Progenitor cell of endocrine pancreas (in vitro differentiated cells): ENCODE data around the gene PEX11B. TPM values are rescaled to one million over a fixed set of nuclear protein-coding genes. Genes with fewer than 3 reads are reported as not detected.

Experiments used
- DNase-seq: peaks from one replicate; pipeline ENCODE4 v3.0.0; 2021; ENCODE audit warnings: low spot score; ENCODE audit not compliant: unreplicated experiment
- H3K27ac Mint-ChIP-seq: 2 replicates; pipeline ENCODE4 v1.8.0; 2021; ENCODE audit warnings: mild to moderate bottlenecking, moderate library complexity, mixed read lengths
- H3K27me3 Mint-ChIP-seq: 2 replicates; pipeline ENCODE4 v1.8.0; 2021; ENCODE audit warnings: mixed read lengths
- H3K36me3 Mint-ChIP-seq: 2 replicates; pipeline ENCODE4 v1.8.0; 2022; ENCODE audit warnings: mixed read lengths; ENCODE audit not compliant: insufficient read depth
- H3K4me1 Mint-ChIP-seq: 2 replicates; pipeline ENCODE4 v1.8.0; 2021; ENCODE audit warnings: low read depth, mixed read lengths
- H3K4me3 Mint-ChIP-seq: 2 replicates; pipeline ENCODE4 v1.8.0; 2021; ENCODE audit warnings: low read depth, mild to moderate bottlenecking, moderate library complexity, mixed read lengths
- H3K9me3 Mint-ChIP-seq: 2 replicates; pipeline ENCODE4 v1.8.0; 2021; ENCODE audit warnings: low read depth, mixed read lengths
- total RNA-seq: library from RNA; stranded (reverse); gene quantifications from 2 replicates; pipeline ENCODE4 v1.2.1, GENCODE V29; 2021
- TF ChIP-seq, protein P1 (sequence below): fragments of 200-600 bp; sonication (generic); IDR thresholded peaks from one replicate; pipeline ENCODE4 v1.5.0; 2021; ENCODE audit warnings: antibody characterized with exemption, mild to moderate bottlenecking; ENCODE audit not compliant: unreplicated experiment

Gene PEX11B
- total RNA-seq, 1 donor from 2014 or later, result 23.9 TPM

DNA sequence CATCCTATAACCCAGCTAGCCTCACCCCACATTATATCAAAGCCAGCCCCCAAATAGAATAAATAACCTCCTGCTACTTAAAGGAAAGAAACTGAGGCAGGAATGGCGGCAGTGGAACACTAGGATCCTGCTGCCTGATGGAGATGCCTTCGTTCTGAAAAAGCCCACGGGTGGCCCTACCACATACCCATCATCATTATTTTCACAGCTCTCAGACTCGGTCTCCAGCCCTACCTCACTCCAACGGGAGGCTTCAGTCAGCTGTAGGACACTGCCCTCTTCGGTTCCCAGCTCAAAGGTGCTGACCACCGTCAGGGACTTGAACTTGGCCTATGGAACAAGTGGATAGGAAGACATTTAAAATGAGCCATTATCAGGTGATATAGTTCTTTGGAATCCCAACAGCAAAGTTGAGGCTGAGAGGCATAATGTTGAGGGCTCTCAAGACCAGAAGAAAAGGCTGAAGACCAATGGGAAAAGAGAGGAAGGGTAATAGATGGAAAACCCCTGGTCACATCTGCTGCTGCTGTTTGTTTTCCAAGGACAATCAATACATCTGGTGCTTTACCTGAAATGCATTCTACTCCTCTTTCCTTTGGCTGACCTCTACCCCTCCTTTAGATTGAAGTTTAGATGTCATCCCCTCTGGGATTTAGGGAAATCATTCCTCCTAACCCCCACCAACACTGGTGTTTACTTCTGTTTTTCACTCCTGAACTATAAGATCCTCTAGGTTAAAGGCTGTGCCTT is 25.0 kb downstream of the PEX11B start:
- Mint-ChIP-seq H3K4me1 (peaks cover 20% of the 10 kb centered on the region), H3K4me3 (no peak overlapping the region), H3K9me3 (no peaks in the 10 kb centered on the region), H3K27me3 (no peaks in the 10 kb centered on the region), H3K27ac (no peak overlapping the region), H3K36me3 (no peaks in the 10 kb centered on the region)
- TF ChIP-seq, protein P1, sequence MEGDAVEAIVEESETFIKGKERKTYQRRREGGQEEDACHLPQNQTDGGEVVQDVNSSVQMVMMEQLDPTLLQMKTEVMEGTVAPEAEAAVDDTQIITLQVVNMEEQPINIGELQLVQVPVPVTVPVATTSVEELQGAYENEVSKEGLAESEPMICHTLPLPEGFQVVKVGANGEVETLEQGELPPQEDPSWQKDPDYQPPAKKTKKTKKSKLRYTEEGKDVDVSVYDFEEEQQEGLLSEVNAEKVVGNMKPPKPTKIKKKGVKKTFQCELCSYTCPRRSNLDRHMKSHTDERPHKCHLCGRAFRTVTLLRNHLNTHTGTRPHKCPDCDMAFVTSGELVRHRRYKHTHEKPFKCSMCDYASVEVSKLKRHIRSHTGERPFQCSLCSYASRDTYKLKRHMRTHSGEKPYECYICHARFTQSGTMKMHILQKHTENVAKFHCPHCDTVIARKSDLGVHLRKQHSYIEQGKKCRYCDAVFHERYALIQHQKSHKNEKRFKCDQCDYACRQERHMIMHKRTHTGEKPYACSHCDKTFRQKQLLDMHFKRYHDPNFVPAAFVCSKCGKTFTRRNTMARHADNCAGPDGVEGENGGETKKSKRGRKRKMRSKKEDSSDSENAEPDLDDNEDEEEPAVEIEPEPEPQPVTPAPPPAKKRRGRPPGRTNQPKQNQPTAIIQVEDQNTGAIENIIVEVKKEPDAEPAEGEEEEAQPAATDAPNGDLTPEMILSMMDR, result no peak
- no peak for DNase-seq

DNA sequence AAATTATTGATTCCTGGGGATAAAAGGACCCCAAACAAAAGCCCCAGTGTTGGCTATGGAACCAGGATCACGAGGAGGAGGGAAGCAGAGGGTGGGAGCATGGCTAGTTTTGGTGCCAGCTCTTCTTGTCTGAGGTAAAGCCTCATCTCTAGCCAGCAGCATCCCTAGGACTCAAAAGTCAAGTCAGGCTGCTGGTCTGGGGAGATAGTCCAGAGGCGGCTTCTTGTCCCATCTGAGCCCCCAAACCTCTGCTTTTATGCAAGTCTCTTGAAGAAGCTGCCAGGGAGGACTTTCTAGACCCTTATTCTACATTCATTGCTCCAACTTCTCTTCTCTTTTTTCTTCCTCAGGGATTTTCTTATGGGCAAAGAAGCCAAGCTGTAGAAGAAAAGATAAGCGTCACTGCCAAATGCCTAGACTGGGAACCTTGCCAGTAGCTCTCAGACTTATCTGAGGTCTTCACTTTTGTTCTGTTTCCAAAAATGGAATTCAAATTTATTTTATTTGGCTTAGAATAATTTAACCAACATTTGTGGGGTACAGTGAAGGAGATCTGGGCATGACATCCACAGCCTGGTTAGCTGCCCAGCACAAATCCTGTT is 25.9 kb downstream of the PEX11B start:
- H3K9me3 Mint-ChIP-seq, result no peaks in the 10 kb centered on the region
- H3K27me3 Mint-ChIP-seq, result no peaks in the 10 kb centered on the region

DNA sequence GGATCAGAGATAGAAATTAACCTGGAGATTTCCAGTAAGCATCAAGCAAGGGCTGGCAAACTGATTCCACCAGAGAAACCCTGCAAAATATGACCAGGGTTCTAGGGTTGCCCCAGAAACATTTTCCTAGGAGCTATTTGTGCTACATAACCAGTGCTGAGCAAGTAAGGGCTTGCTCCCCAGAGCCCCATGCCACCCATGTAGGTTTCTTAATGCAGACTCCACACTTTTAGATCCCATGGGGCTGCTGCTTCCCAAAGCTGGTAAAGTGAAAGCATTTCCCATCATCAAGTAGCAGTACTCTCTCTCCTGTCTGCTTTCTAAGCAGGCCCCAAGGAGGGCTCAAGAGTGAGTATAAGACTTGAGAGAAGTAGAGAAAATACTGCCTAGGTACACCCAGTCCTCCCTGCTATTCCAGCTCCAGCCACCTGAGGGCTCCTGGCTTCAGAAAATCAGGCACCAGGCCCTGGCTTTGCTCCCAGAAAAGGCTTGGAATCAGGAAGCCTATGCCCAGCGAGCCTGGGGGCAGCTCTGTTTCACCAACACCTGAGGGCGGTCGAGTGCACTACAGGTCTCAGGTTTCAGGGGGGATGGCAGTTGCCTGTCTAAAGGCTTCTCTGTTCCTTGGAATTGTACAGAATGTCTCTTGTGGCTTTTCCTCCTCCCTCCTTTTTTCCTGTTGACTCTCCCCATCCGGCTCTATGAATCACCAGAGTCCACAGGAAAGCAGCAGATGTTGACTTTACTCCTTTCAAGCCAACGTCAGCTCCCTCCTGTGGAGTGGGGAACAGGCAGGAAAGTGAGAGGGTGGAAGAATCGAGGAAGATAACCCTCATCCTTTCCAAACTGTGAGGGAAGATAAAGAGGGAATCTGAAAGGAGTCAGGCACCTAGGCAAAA is 26.7 kb downstream of the PEX11B start:
- peak; percentile 89 for DNase-seq
- peak overlapping the region; percentile 51 for H3K4me3 Mint-ChIP-seq
- H3K9me3 Mint-ChIP-seq, result no peaks in the 10 kb centered on the region
- no peaks in the 10 kb centered on the region for H3K36me3 Mint-ChIP-seq
- H3K27me3 Mint-ChIP-seq, result peaks cover 1% of the 10 kb centered on the region
- TF ChIP-seq, protein P1, result no peak
- H3K27ac Mint-ChIP-seq, result peak overlapping the region; percentile 94
- peaks cover 29% of the 10 kb centered on the region for H3K4me1 Mint-ChIP-seq

More for the DNA sequence above, 25.9 kb downstream of the PEX11B start:
- TF ChIP-seq, protein P1, result no peak
- Mint-ChIP-seq H3K36me3 (no peaks in the 10 kb centered on the region), H3K27ac (peak overlapping the region; percentile 94), H3K4me1 (peaks cover 24% of the 10 kb centered on the region), H3K4me3 (peak overlapping the region; percentile 51)
- DNase-seq, result no peak

DNA sequence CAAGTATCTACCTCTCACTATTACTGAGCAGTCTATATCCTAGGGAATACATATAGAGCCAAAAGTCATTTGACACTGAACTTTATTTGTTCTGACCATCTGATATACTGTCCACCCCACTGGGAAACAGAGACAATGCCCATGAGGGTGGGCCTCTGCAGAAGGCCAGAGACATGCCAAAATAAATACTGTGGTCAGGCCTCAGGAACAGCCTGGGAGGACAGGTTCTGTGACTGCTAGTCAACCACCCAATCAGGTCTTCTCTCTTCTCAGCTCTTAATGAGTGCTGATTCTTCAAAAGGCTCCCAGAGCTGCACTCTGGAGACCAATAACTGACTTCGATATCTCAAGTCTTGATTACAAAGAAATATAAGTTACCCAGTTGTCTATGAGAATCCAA is 27.4 kb downstream of the PEX11B start:
- peaks cover 33% of the 10 kb centered on the region for H3K4me1 Mint-ChIP-seq
- peaks cover 8% of the 10 kb centered on the region for H3K27me3 Mint-ChIP-seq
- DNase-seq, result no peak
- TF ChIP-seq, protein P1, result no peak
- no peaks in the 10 kb centered on the region for H3K9me3 Mint-ChIP-seq
- no peaks in the 10 kb centered on the region for H3K36me3 Mint-ChIP-seq
- H3K27ac Mint-ChIP-seq, result peak overlapping the region; percentile 45
- no peak overlapping the region for H3K4me3 Mint-ChIP-seq

DNA sequence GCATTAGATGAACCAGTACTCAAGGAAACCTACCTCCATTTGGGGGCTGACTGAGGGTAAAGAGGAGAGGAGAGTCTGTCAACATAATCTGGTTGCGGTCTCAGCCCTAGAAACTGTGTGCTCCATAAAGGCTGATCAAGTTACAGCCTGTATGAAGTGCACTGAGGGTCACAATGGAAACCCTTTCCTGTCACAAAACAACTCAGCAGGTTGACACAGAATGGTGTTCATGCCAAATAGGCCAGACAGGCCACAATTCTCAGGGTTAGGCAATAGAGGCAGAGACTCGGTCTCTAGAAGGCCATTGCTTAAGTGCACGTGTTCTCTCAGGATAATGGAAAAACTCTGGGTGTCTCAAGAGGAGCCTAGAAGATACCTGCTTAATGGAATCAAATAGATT is 28.8 kb downstream of the PEX11B start:
- DNase-seq, result no peak
- peaks cover 33% of the 10 kb centered on the region for H3K4me1 Mint-ChIP-seq
- H3K4me3 Mint-ChIP-seq, result no peak overlapping the region
- H3K27ac Mint-ChIP-seq, result no peak overlapping the region
- H3K27me3 Mint-ChIP-seq, result peaks cover 17% of the 10 kb centered on the region
- H3K9me3 Mint-ChIP-seq, result no peaks in the 10 kb centered on the region
- TF ChIP-seq, protein P1, result no peak
- H3K36me3 Mint-ChIP-seq, result no peaks in the 10 kb centered on the region
